Ascending aorta (tissue), 2 donors: ENCODE measurements around the gene KCNAB1. TPM values are rescaled to one million over a fixed set of nuclear protein-coding genes. Genes with fewer than 3 reads are reported as not detected.

Source experiments
- DNase-seq, 2 donors: peaks; one replicate each; pipeline ENCODE4 v3.0.0-alpha.2; 2019; ENCODE audit warnings: low spot score in 2 of 2
- H3K27ac ChIP-seq, 2 donors: fragments of 200-600 bp; sonication (generic); one replicate each; pipeline ENCODE4 v1.5.1; 2016 to 2017; ENCODE audit warnings: mild to moderate bottlenecking in 1 of 2
- H3K27me3 ChIP-seq: fragments of 200-600 bp; sonication (generic); one replicate; pipeline ENCODE4 v1.5.1; 2017
- H3K36me3 ChIP-seq, 2 donors: fragments of 200-600 bp; sonication (generic); one replicate each; pipeline ENCODE4 v1.5.1; 2016
- H3K4me1 ChIP-seq, 2 donors: fragments of 200-600 bp; sonication (generic); one replicate each; pipeline ENCODE4 v1.5.1; 2016 to 2017; ENCODE audit warnings: mild to moderate bottlenecking in 1 of 2
- H3K4me3 ChIP-seq, 2 donors: fragments of 200-600 bp; sonication (generic); one replicate each; pipeline ENCODE4 v1.5.1; 2016 to 2017; ENCODE audit warnings: mild to moderate bottlenecking in 1 of 2
- H3K9me3 ChIP-seq, 2 donors: fragments of 200-600 bp; sonication (generic); one replicate each; pipeline ENCODE4 v1.5.1; 2016
- intact Hi-C: fragments of 100-400 bp; cut with DNase I; formaldehyde crosslinking; loops from one replicate; pipeline ENCODE4 v1.15.1; 2023
- total RNA-seq: library from RNA; depleted of rRNA; stranded (reverse); fragments of >200 nt; gene quantifications from one replicate; pipeline ENCODE4 v1.1.0, GENCODE V29; 2016
- TF ChIP-seq, protein P1 (sequence below), 3 experiments: fragments of 200-600 bp in 2 of 3; fragments of 450-650 bp in 1 of 3; sonication (generic) in 2 of 3; IDR thresholded peaks; one replicate each; pipeline ENCODE4 v1.5.1; 2016 to 2019; ENCODE audit warnings: antibody characterized with exemption in 3 of 3, mild to moderate bottlenecking in 1 of 3, moderate library complexity in 1 of 3

The KCNAB1 gene
- total RNA-seq, 1 donor from 2014 or later = 15.1 TPM

GRCh38 chr3:156552973-156553372 lies 432.6 kb downstream of the KCNAB1 start:
- no peaks in the 10 kb centered on the region for H3K27me3 ChIP-seq
- H3K27ac ChIP-seq = no peak overlapping the region
- H3K4me3 ChIP-seq = peak overlapping the region in 1 of 2 donors; percentile 95
- no peak for DNase-seq
- TF ChIP-seq, protein P1, sequence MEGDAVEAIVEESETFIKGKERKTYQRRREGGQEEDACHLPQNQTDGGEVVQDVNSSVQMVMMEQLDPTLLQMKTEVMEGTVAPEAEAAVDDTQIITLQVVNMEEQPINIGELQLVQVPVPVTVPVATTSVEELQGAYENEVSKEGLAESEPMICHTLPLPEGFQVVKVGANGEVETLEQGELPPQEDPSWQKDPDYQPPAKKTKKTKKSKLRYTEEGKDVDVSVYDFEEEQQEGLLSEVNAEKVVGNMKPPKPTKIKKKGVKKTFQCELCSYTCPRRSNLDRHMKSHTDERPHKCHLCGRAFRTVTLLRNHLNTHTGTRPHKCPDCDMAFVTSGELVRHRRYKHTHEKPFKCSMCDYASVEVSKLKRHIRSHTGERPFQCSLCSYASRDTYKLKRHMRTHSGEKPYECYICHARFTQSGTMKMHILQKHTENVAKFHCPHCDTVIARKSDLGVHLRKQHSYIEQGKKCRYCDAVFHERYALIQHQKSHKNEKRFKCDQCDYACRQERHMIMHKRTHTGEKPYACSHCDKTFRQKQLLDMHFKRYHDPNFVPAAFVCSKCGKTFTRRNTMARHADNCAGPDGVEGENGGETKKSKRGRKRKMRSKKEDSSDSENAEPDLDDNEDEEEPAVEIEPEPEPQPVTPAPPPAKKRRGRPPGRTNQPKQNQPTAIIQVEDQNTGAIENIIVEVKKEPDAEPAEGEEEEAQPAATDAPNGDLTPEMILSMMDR (IDR thresholded peaks at IDR 0.05) = no peak
- no peaks in the 10 kb centered on the region for H3K9me3 ChIP-seq
- peaks cover 0 to 14% of the 10 kb centered on the region in 2 donors for H3K4me1 ChIP-seq
- intact Hi-C loops = loop anchor here (5.0 kb wide), 1 partner anchor 579 kb away; no protein-coding TSS in a partner anchor
- H3K36me3 ChIP-seq = peaks cover 6 to 23% of the 10 kb centered on the region in 2 donors

- intact Hi-C loops = loop anchor here (2.0 to 5.0 kb wide), 3 partner anchors 527 to 578 kb away; no protein-coding TSS in a partner anchor
Observed at GRCh38 chr3:156553705-156554356, 433.5 kb downstream of the KCNAB1 start.

GRCh38 chr3:156554515-156554841 lies 434.1 kb downstream of the KCNAB1 start:
- H3K27ac ChIP-seq = peak overlapping the region; percentile 71 to 83
- no peak for DNase-seq
- no peaks in the 10 kb centered on the region for H3K27me3 ChIP-seq
- H3K9me3 ChIP-seq = no peaks in the 10 kb centered on the region
- intact Hi-C loops = loop anchor here (2.0 to 5.0 kb wide), 3 partner anchors 526 to 578 kb away; no protein-coding TSS in a partner anchor
- H3K4me3 ChIP-seq = peak overlapping the region; percentile 84 to 95
- TF ChIP-seq, protein P1 (IDR thresholded peaks at IDR 0.05) = no peak
- H3K36me3 ChIP-seq = peaks cover 0 to 14% of the 10 kb centered on the region in 2 donors
- H3K4me1 ChIP-seq = peaks cover 0 to 11% of the 10 kb centered on the region in 2 donors

More at GRCh38 chr3:156553705-156554356, 433.5 kb downstream of the KCNAB1 start:
- TF ChIP-seq, protein P1 (IDR thresholded peaks at IDR 0.05) = no peak
- no peaks in the 10 kb centered on the region for H3K27me3 ChIP-seq
- H3K27ac ChIP-seq = peak overlapping the region in 1 of 2 donors; percentile 83
- H3K4me3 ChIP-seq = peak overlapping the region; percentile 84 to 95
- H3K4me1 ChIP-seq = peaks cover 0 to 11% of the 10 kb centered on the region in 2 donors
- H3K9me3 ChIP-seq = no peaks in the 10 kb centered on the region
- H3K36me3 ChIP-seq = peaks cover 0 to 15% of the 10 kb centered on the region in 2 donors
- DNase-seq = no peak

GRCh38 chr3:156554842-156555687 lies 434.7 kb downstream of the KCNAB1 start, which contains the start of gene SSR3:
Gene SSR3, minus strand, starts transcription at chr3:156555117. Its CDS starts 28 bp downstream, at chr3:156555089.
- peak within 1 kb of the TSS; percentile 84 to 95 for H3K4me3 ChIP-seq
- intact Hi-C loops = loop anchor here (1.0 to 5.0 kb wide), 6 partner anchors 19 to 577 kb away; partner anchors contain the start of gene TIPARP
- H3K27me3 ChIP-seq = no peaks in the 10 kb centered on the region
- peaks cover 0 to 11% of the 10 kb centered on the region in 2 donors for H3K4me1 ChIP-seq
- TF ChIP-seq, protein P1 (IDR thresholded peaks at IDR 0.05) = peak in 1 of 3 experiments; percentile 54
- peak within 1 kb of the TSS; percentile 71 to 83 for H3K27ac ChIP-seq
- peaks cover 0 to 14% of the 10 kb centered on the region in 2 donors for H3K36me3 ChIP-seq
- no peaks in the 10 kb centered on the region for H3K9me3 ChIP-seq
- peak; percentile 98 to 100 for DNase-seq

DNA sequence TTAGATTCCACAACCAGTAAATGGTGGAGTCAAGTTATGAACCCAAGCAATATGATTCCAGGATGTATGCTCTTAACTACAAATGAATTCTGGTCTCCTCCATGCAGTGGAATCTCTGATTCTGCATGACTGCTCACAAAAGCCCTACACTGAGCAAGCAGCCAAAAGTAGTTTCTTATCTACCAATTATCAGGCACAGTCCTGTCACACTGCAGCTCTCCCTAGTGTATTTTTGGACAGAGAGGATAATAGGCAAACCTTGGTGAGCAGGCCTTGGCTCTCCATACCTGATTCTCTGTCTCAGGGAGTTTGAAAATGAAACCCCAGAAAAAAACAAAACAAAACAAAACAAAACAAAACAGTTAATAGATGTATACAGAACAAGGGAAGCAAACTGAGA lies 438.0 kb downstream of the KCNAB1 start:
- no peaks in the 10 kb centered on the region for H3K4me1 ChIP-seq
- no peaks in the 10 kb centered on the region for H3K27me3 ChIP-seq
- H3K36me3 ChIP-seq = no peaks in the 10 kb centered on the region
- no peaks in the 10 kb centered on the region for H3K9me3 ChIP-seq
- no peak overlapping the region for H3K4me3 ChIP-seq
- intact Hi-C loops = loop anchor here (5.0 kb wide), 1 partner anchor 259 kb away; no protein-coding TSS in a partner anchor
- TF ChIP-seq, protein P1 (IDR thresholded peaks at IDR 0.05) = no peak
- H3K27ac ChIP-seq = no peak overlapping the region
- no peak for DNase-seq
